ENCODE measurements around the gene APPL1.
"Not testable (repeated sequence)": the region's sequence is repeated elsewhere in the genome, so short reads cannot be mapped to it uniquely, and the experiment has no call there.

APPL1 gene

DNA sequence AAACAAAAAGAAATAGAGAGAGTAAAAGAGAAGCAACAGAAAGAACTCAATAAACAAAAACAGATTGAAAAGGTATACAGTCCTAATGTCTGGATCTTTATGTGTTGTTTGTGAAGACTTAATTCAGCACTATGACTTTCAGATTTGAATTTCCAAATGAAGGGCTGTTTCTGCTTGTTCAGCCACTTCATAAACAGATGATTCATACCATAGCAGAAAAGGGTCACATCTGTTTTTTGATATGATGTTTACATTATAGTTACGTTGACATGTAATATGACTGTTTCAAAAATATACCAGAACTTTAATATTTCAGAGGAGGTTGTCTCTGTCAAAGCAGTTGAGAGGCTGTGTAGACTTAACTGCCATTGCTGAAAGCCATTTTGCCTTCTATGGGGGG, 40.9 kb downstream of the APPL1 start:
- DNase-seq (ENCODE audit: low spot score): no peak

DNA sequence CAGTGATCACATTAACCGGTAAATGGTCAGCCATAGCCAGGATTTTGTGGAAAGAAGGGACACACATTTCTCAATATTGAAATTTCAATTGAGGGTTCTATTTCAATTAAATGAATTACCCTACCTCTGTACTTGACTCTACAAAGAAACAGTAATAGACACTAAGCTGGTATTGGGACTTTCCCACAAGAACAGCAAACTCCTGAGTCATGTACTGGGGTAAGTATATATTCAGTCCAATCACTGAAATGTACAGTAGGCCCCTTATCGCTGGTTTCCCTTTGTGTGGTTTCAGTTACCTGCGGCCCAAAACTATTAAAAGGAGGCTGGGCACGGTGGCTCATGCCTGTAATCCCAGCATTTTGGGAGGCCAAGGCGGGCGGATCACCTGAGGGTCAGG, 47.3 kb downstream of the APPL1 start:
- DNase-seq (ENCODE audit: low spot score): no peak

DNA sequence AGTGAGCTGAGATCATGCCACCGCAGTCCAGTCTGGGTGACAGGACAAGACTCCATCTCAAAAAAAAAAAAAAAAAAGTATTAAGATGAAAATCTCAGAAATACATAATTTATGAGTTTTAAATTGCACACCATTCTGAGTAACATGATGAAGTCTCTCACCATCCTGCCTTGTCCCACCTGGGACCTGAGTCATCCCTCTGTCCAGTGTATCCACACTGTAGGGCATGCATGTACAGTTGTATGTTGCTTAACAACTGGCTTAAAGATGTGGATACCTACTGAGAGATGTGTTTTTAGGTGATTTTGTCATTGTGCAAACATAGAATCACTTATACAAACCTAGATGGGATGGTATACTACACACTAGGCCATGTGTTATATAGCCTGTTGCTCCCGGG, 47.9 kb downstream of the APPL1 start:
- no peak for DNase-seq (ENCODE audit: low spot score)

DNA sequence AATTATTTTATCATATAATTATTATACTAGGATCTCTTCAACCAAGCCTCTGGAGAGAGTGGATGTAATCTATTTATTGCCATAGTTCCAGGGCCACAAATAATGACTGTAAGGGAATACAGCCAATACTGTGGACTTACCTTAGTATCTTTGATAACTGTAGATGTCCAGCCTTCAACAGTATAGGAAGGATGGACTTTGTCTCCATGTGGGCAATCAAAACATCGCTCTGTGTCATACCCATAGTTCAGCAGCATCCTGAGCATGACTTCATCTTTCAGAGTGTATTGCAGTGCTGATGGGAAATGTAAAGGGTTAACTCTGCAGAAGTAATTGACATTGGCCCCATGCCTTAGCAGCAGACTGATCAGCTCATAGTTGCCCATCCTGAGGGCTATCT, 50.7 kb downstream of the APPL1 start:
- no peak for DNase-seq (ENCODE audit: low spot score)

DNA sequence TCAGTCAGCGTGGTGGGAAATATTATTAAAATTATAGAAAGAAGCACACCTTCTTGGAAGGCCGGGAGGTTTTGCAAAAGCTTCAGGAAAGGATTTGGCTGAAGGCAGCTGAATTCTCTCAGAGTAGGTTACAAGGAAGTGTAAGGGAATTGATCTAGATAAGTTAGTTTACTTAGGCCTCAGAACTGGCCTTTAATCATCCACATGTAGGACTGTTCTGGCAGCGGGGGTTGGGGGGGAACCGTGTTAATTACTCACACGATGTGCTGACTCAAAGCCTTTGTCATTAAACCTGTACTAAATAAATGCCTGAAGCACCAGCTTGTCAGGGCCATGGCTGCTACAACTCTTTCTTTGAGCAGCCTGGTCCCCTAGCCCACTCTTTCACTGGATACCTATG, 52.2 kb downstream of the APPL1 start:
- no peak for DNase-seq (ENCODE audit: low spot score)

DNA sequence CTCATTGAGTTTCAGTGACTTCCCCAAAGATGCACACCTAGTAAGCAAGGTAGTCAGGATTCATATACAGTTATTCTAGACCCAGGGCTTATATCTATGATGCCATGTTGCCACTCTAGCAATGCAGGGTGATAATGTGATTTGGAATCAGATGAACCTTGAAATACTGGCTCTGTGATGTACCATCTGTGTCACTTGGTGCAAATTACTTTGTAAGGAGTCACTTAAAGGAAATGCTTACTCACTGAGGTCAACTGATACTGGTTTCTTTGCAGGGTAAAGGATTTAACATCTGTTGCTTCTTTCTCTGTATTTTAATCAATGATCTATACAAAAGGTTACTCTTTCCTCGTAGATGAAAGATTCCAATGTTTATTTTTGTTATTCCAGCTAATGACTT, 54.2 kb downstream of the APPL1 start:
- peak; percentile 55 for DNase-seq (ENCODE audit: low spot score)

DNA sequence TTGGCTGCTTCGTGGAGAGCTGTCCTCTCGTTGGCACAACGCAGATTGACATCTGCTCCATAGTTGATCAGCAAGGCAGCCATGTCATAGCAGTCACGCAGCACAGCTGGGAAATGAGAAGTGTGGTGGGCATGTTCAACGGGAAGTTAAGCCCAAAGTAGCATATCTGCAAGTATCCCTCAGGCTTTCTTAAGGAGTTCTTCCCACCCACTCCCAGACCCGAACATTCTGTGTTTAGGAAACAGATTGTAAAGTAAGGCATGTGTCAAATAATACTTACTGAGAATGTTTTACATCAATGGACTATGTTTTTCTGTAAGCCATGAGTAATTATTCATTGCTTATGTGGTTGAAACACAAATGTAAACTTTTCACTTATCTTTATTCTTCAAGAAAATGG, 55.8 kb downstream of the APPL1 start:
- no peak for DNase-seq (ENCODE audit: low spot score)

DNA sequence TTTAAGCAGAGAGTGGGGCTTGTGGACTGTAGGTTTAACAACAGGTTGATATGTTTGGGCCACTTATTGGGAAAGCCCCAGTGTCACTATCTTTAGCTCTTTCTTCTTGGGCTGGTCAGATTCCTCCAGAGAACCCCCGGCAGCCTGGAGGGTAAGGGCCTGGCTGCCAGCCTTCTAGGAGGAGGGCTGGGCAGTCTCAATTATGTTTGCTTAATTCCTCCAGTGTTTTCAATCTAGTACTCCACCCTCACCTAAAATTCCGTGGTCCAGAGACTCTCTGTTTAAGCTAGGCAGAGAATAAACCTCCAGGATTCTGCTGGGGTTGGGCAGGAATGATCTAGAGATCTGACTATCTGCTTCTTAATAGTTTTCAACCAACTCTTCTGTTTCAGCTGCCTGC, 59.7 kb downstream of the APPL1 start:
- no peak for DNase-seq (ENCODE audit: low spot score)

DNA sequence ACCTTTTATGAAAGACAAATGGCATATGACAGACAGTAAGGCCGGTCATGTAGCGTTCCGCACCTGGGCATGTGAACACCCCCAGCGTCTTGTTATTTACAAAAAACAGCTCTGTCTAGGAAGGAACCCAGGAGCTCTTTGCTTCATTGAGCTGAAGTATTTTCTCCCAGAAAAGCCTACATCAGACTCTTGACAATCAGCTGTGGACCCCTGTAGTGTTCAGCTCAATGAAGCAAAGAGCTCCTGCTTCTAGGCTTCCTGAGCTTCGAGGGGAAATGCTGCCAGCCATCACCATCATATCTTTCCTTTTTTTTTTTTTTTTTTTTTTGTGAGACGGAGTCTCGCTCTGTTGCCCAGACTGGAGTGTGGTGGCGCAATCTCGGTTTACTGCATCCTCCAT, 60.9 kb downstream of the APPL1 start:
- DNase-seq (ENCODE audit: low spot score): no peak

DNA sequence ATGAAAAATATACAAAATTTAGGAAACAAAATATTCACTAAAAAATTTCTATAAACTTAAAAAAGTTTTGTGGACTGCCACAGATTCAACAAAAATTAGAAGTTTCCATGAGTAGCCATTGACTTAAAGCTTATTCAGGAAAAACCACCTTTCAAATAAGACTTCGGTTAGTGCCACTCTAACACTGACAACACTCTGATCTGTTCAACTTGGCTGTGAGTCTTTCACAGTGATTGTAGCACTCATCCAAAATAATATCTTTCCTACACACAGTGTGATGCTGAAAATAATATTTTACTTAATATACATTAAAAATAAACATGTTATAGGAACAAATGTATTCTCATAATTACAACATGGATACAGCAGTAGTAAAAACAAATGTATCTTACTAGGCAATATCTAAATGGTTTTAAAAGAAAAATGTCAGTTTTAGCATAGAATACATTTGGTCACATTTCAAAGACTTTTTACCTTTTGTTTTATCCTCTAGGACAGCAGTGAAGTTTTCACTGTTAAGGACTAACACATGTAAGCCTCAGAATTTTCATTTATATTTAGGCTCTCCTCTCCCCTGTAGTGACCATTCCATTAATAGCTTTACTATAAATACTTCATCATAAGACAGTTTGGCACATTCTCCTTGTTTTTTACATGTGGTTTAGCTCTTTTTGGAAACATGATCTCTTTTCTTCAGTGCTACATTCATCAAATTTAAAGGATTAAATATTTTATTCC, 64.8 kb downstream of the APPL1 start, which contains the start of gene ASB14:
Gene ASB14, minus strand, starts transcription at position 527 of the 738 bp plus-strand sequence. CDS start 652 bp downstream, outside the sequence.
- DNase-seq (ENCODE audit: low spot score): no peak

DNA sequence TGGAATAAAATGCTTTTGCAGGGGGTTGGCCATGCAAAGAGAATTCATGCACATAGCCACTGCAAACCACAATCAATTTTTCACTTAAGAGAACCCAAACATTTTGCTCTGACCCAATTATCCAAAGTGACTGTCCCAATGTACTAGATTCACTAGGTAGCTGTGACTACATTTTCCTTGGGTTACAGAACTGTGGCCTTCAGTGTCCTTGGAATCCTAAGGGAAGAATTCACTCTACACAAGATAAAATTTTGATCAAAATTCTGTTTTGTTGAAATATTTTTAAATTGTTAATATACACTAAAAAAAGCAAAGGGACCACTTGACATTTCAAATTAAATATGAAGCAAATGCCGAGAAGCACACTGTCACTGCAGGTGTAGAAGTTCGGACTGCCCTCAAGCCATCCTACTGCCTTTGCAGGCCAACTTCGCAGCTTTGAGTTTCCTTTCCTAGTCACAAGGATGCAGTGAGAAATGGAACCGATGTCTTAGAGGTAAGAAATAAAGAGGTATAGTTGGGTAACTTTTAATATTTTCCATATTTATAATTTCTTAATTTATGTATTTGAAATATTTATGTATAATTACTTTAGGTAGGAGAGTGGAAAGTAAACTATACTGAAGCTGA, 65.5 kb downstream of the APPL1 start:
- no peak for DNase-seq (ENCODE audit: low spot score)

DNA sequence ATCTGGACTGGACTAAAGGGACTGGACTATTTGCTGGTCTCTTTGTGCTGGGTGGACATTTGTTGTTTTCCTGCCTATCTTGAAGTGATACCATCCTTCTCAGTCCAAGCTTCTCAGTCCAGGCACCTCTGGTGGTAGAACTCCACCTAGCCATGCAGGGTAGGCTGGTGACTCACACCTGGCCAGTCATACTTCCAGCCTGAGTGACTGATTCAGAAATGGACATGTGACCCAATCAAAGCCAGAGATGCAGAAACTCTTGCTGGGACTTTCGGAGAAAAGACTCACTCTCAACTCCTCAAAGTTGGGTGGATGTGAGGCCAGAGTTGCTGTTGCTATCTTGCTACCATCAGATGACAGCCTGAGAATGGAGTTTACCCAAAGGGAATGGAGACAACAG, 70.5 kb downstream of the APPL1 start:
- peak; percentile 26 for DNase-seq (ENCODE audit: low spot score)

DNA sequence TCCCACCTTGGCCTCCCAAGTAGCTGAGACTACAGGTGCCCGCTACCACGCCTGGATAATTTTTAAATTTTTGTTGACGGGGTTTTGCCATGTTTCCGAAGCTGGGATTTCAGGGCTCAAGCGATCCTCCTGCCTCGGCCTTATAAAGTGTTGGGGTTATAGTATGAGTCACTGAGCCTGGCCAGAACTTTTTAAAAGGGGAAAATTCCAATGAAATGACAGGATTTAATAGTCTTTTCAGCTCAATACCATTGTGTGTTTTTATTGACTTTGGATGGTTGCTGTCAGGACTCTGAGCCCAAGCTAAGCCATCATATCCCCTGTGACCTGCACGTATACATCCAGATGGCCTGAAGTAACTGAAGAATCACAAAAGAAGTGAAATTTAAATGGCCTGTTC, 76.0 kb downstream of the APPL1 start:
- DNase-seq (ENCODE audit: low spot score): not testable (repeated sequence)

DNA sequence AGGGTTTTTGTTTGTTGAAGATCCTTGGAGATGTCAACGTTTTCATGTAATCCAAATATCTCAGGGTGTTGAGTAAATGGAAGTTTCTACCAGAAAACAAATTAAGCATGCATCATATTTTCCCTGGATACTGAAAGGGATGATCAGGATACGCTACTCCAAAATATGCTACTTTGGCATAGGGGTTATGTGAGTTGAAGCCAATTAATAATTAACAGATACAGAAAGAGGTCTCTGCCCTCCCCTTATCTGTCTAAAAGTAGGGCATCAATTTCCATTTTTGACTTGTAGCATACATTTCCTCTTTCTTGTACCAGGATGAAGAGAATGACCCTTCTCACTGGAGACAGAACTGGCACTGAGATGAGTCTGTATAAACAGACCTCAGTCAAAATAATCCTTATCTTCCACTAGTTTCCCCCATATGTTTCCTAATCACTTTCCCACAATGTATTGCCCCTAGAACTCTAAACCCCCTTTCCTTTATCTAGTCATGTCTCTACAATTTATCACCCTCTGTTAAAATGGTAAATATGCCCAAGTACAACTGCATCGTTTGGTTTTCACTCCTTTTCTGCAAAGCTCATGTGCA, 82.3 kb downstream of the APPL1 start:
- no peak for DNase-seq (ENCODE audit: low spot score)

DNA sequence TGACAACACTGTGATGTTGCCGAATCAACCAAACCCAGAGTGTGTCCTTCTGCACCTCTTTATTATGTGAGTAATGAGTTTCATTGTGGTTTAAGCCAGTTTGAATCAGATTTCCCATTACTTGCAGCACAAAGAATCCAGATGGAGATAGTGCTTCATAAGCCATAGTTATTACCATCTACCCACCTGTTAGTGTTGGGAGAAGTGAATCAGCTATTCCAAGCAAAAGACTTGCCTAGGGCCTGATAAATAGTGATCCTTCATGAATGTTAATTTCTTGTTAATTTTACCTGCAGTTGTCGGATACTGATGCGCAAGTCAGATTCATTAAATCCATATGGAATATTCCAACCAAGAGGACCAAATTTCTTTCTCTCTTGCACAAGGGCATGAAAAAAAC, 86.7 kb downstream of the APPL1 start:
- no peak for DNase-seq (ENCODE audit: low spot score)

All from kidney capillary endothelial cell (primary cell).